Upper lobe of left lung (tissue), 4 donors: Measurements from ENCODE around the gene ERMARD.

Source experiments
- CTCF ChIP-seq, 6 experiments: fragments of 450-650 bp in 4 of 6; fragments of 200-600 bp in 2 of 6; sonication (generic) in 2 of 6; IDR thresholded peaks; one replicate each; pipeline ENCODE4 v1.5.1; 2016 to 2019; ENCODE audit warnings: antibody characterized with exemption in 6 of 6
- POLR2A ChIP-seq, 4 donors: fragments of 450-650 bp; IDR thresholded peaks; one replicate each; pipeline ENCODE4 v1.5.1; 2016 to 2017; ENCODE audit warnings: antibody characterized with exemption in 4 of 4, mild to moderate bottlenecking in 2 of 4

DNA sequence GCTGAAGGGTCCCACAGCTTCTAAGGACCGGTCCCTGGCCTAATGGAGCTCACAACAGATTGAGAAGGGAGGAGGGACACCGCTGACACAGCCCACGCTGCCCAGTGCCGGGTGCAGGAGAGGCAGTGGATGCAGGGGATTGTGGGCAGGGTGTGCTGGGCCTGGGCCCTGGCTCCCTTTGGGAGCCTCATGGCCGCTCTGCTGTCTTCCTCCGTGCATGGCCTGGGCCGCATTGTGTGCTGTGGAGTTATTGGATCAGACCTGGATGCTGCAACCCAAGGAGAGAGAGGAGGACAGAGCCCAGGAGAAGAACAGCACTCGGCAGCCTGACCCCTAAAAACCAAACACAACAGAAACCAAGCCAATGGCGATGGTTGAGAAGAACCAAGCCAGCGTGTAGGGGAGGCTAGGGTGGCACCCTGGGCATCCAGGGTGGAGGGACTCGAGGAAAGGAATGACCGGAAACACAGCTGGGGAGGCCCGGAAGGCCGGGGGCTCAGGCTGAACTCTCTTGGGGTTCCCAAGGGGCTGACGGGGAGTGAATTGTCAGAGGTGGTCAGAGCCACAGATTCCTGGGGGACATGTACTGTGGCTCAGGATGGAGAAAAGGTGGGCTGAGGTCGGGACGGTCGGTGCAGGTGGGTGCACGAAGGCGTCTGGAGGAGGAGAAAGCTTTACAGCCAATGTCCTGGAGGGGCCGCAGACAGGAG lies 41.0 kb downstream of the ERMARD start:
- no peak for TF ChIP-seq POLR2A (IDR thresholded peaks at IDR 0.05)
- no peak for TF ChIP-seq CTCF (IDR thresholded peaks at IDR 0.05)
